Stimulated activated CD4-positive, alpha-beta T cell treated with anti-CD3 and anti-CD28 coated beads, Interleukin-4, amount 100 ng/mL, for 24 hours (primary cell): ENCODE results near the gene TRIM2.

Source experiments
- DNase-seq: peaks from one replicate; pipeline ENCODE4 v3.0.0-alpha.2; 2020

TRIM2 gene

DNA sequence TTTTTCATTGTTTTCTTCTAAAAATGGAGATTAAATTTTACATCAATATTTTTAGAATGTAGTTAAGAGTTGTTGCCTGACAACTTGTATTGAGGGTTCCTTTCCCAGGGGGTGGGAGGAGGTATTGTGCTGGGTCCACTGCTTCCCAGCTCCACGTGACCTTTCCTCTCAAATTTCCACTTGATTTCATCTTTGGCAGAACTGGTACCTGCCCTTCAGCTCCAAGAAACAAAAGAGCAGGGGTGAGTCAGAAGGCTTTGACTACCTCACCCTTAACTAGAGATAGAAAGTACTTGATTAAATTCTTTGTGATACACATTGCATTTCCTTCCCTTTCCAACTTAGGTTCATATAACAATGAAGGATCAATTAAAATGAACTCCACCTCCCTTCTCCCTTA is 19.7 kb downstream of the TRIM2 start:
- no peak for DNase-seq

- DNase-seq: no peak
Measured at GRCh38 chr4:153224474-153224873, 20.2 kb downstream of the TRIM2 start.

DNA sequence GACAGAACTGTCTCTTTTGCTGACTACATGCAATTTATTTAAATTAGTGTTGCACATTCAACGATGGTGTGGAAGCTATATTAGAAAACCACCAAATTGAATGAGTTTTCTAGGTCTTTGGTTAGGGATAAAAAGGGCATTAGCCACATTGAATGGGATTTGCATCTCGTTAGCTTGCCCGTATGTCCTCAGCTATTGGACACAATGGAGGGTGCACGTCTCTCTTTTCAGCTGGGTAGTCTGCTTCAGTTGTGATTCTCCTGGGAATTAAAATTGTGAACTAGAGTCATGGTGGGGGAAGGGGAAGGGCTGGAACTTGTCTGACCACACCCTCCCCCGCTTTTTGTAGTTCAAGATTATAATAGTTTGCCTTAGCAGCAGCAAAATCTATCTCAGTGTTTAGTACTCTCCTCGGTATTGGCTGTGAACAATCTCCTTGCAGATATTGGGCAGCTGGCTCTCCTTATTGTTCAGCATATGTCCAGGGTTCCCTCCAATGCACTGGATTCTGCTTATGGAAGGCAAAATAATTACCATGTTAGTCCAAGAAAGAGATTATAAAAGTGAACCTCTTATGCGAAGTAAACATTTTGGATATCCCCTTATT is 23.3 kb downstream of the TRIM2 start:
- DNase-seq: no peak

- no peak for DNase-seq
Measured at GRCh38 chr4:153228512-153229140, 24.4 kb downstream of the TRIM2 start.

GRCh38 chr4:153229545-153229944 is 25.3 kb downstream of the TRIM2 start:
- no peak for DNase-seq

- no peak for DNase-seq
Measured at GRCh38 chr4:153232768-153233167, 28.5 kb downstream of the TRIM2 start.

- DNase-seq: no peak
Measured at GRCh38 chr4:153233761-153234371, 29.6 kb downstream of the TRIM2 start.

GRCh38 chr4:153234885-153235284 is 30.6 kb downstream of the TRIM2 start:
- DNase-seq: no peak

DNA sequence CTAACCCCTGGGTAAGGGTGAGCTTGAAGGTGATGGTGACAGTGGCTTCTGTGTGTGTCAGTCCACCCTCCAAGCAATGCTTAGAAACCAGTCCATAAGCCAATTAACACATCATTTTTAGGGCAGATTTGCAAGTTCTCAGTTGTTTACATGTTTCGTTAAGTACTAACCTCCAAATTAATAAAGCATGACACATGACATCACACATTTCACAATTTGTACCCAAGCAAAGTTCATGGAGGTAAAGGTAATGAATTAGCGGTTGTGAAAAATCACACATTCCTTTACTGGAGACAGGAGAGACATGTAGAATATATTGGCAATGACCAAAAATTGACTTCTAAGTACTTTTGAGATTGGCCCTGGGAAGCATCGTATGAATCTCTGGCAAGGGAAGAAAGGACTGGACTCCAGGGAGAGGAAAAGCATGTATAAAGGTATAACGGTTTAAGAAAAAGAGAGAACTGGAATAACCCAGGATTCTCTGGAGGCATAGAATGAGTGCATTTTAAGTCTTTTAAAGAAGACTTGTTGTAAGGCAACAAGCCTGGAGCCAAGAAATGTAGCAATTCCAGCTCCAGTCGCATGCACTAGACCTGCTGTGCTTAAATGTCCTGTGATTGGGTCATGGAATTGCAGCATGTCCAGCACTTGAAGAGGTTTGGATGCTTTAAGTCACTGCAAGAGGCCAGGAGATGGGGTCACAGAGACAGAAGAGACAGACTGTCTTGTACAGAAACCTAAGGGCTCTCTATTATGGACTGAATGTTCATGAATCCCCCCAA is 34.1 kb downstream of the TRIM2 start:
- DNase-seq: no peak

DNA sequence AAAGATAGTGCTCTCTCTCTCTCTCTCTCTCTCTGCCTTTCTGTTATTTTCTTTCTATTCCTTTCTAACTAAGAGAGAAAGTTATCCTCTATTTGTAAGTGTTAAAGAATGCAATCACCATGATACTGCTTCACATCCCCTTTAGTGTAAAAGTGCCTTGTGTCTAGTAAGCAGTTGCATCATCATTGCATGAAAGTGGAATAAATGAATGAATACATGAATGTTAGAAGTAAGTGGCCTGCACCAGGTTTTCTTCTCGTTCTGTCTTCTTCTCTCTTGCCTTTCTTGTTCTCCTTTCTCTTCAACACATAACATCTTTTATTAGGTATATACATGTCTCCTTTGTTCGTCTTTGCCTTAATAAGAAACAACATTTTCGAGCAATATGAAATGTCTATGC is 35.2 kb downstream of the TRIM2 start:
- no peak for DNase-seq

- no peak for DNase-seq
Measured at GRCh38 chr4:153241295-153241694, 37.1 kb downstream of the TRIM2 start.

- no peak for DNase-seq
Measured at GRCh38 chr4:153241970-153242838, 38.0 kb downstream of the TRIM2 start.

- no peak for DNase-seq
Measured at GRCh38 chr4:153242839-153243324, 38.6 kb downstream of the TRIM2 start.

DNA sequence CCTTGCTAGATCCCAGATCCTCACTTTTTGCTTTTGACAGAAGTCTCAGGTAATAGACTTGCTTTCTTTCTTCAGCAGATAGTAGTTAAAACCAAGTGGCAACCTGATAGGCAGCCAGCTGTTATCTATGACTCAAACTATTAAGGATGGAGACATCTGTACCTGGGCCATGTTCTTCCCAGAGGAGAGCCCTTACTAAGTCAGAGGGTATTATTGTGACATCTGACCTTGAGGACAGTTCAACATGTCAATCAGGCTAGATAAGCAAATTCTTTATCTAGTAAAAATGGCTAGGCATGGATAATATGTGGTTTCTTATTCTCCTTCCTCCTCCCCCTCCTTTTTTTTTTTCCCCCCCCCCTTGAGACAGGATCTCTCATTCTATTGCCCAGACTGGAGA is 39.2 kb downstream of the TRIM2 start:
- no peak for DNase-seq

- no peak for DNase-seq
Measured at GRCh38 chr4:153244969-153245368, 40.7 kb downstream of the TRIM2 start.

- DNase-seq: no peak
Measured at GRCh38 chr4:153245775-153246174, 41.5 kb downstream of the TRIM2 start.

- no peak for DNase-seq
Measured at GRCh38 chr4:153246446-153247115, 42.3 kb downstream of the TRIM2 start.

DNA sequence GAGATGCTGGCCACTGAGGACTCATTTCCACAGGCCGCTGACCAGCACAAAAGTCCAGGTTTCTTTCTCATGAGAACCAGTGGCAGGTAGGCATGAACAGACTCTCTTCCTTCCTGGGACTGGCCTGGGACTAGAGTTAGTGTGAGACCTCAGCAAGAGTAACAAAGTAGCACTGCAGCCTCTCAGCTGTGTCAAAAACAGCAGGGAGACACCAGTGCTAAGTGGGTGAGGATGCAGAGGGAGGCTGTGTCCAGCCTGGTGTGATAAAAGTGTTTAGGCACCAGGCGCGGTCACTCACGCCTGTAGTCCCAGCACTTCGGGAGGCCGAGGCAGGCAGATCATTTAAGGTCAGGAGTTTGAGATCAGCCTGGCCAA is 42.9 kb downstream of the TRIM2 start:
- DNase-seq: no peak

DNA sequence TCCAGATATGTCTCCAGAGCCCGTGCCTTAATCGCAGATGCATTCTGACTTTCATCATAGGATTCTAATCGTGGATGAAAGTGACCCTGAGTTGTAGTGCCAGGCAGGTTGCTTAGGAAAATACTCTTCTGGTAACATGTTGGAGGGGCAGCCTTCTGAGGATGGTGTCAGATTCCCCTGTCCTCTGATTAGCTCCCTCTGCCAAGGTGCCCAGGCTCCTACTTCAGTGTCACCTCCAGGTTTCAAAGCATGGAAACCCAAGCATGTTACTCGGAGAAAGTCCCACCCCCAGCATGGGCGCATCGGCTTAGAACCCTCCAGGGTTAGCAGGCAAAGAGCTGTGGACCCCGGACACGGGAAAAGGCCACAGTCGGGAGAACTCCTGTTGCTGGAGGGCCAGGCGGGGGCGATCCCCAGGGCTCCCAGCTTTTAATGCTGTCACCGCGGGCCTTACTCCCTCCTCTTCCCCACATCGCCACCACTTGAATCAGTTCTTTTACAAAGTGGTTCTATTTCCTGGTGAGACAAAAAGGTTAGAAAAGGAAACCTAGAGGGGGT is 44.5 kb downstream of the TRIM2 start:
- no peak for DNase-seq

GRCh38 chr4:153249199-153250041 is 45.2 kb downstream of the TRIM2 start:
- DNase-seq: peak; percentile 82

GRCh38 chr4:153252122-153252521 is 47.9 kb downstream of the TRIM2 start:
- DNase-seq: no peak
